NCI-H2196 treated with DMSO at 0.1 percent for 48 hours (cell line): Measurements from ENCODE around the gene LAMA3.
A peak's percentile ranks its signal among the peaks of the same experiment; 100 is the strongest.
"Not testable (repeated sequence)": the region's sequence is repeated elsewhere in the genome, so short reads cannot be mapped to it uniquely, and the experiment has no call there.

ENCODE experiments used
- DNase-seq: peaks from one replicate; lab custom pipeline; 2025; ENCODE audit not compliant: unreplicated experiment; lab: John Stamatoyannopoulos, UW

Gene LAMA3

GRCh38 chr18:23703057-23703986 lies 14.1 kb downstream of the LAMA3 start:
- peak; percentile 15 for DNase-seq

DNA sequence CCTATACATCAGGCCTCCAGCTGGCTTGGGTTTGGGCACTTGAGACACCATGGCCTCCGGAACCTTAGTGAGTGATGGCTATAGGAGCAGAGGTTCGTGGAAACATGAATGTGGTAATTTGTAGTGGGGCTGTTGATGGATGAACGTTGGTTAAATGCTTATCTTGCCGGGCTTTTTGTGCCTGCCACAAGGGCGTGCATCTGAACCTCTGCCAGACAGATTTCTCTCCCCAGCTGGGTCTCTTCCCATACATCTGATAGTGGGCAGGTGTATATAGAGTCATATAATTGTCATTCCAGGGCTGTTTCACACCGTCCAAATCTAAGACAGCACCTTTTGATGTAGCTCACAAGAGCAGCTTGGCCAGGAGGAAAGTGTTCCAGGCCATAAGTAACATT lies 14.7 kb downstream of the LAMA3 start:
- no peak for DNase-seq

DNA sequence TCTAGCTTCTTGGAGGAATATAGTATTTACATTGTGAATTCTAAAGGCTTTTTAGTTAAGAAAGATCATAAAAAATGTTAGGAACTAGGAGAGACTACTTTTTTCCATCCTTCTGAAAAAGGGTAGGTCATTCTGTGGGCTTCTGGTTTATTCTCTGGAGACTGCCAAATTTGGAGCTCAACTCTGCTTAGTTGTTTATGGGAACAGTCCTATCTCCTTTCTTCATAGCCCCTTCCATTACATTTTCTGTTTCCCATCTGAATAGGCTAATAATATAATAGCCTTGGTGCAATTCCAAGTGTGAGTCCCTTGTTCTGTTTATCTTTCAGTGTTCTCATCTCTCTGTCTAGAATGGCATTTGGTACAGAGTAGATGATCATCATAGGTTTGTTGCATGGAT lies 15.6 kb downstream of the LAMA3 start:
- DNase-seq, result no peak

GRCh38 chr18:23706971-23707640 lies 17.9 kb downstream of the LAMA3 start:
- no peak for DNase-seq

GRCh38 chr18:23710068-23710527 lies 20.8 kb downstream of the LAMA3 start:
- DNase-seq, result no peak

GRCh38 chr18:23710946-23711345 lies 21.7 kb downstream of the LAMA3 start:
- DNase-seq, result no peak

DNA sequence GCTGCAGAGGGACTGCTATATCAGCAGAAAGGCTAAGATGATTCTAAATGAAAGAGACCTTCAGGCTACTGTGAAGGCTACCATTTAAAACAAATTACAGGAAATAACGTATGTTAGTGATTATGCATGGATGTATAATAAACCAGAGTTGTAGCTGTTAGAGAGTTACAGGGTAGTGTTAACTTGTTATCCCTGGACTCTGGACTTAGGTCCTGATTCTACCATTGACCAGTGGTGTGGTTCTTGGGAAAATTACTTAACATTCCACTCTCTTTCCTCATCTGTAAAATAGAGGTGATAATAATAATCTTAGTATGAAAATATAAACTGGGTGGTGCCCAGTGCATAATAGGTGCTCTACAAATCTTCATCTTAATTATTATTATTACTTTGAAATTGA lies 22.2 kb downstream of the LAMA3 start:
- no peak for DNase-seq

GRCh38 chr18:23712445-23712844 lies 23.2 kb downstream of the LAMA3 start:
- no peak for DNase-seq

DNA sequence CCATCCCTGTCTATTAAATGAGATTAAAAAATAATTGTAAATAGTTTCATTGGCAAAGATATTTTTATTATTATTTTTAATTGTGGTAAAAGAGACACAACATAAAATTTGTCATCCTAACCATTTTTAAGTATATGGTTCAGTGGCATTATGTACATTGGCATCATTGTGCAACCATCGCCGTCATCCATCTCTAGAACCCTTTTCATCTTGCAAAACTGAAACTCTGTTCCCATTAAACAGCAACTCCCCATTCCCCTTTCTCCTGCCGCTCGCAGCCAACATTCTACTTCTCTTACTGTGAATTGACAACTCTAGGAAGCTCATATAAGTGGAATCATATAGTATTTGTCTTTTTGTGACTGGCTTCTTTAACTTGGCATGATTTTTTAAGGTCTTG lies 25.3 kb downstream of the LAMA3 start:
- DNase-seq, result no peak

GRCh38 chr18:23716079-23716478 lies 26.8 kb downstream of the LAMA3 start:
- DNase-seq, result not testable (repeated sequence)

GRCh38 chr18:23716516-23716915 lies 27.3 kb downstream of the LAMA3 start:
- no peak for DNase-seq

DNA sequence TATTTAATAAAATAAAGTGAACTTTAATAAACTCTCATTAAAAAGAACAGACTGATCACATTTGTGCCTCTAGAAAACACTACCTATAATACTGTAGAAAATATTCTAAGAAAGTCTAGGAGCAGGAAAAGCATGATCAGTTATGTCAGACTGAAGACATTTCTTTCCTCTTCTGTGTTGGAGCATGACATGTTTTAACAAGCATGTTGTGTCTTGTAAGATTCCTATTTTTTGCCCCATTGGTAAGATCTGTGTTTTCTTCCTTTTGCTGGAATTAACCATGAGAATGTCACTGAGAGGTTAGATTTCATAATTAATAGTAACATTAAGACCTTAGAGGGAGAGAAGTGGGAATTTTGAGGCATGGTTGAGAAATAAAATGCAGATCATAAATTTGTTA lies 27.7 kb downstream of the LAMA3 start:
- DNase-seq, result no peak

DNA sequence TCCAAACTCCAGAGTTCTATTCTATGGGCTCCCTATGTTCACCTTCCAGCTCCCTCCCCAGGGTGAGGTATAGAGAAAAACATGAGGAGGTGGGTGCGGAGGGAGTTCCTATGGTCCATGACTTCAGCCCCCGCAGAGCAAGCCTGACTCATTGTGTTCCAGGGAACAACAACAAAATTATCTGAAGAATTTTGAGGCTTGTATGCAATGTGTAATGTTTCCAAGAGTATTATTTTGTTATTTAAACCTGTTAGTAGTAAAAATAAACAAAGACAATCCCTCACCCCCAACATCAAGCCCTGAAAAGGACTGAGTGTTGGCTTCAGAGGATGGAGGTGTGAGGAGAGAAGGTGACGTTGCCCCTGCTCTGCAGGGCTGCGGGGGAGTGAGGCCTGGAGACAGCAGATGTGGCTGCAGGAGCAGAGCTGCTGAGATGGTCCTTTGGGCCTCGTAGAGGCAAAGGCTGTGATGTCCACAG lies 29.0 kb downstream of the LAMA3 start:
- DNase-seq, result no peak

- DNase-seq, result no peak
Observed at GRCh38 chr18:23718731-23719130, 29.5 kb downstream of the LAMA3 start.

DNA sequence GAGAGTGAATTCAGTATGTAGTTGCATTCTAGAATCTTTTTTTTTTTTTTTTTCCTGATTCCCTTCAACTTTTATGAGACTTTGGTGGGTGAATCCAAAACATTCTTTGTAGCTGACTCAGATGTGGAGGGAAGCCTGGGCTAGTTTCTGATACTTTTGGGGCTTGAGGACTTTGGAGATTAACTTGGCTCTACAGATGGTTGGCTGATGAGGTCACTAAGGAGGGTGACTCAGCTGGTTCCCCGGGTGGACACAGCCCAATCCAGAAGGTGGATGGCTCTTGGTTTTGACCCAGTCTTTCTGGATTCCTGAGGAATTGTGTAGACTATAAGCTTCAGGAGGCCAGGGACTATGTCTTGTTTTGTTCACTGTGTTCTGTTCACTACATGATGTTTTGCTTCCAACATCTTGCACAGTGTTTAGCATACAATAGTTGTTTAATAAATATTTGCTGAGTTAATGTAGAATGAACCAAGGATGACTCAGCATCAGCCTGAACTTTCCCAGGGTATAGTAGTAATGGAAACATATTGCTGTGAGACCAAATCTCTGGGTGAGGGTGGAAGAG lies 30.5 kb downstream of the LAMA3 start:
- DNase-seq, result no peak

DNA sequence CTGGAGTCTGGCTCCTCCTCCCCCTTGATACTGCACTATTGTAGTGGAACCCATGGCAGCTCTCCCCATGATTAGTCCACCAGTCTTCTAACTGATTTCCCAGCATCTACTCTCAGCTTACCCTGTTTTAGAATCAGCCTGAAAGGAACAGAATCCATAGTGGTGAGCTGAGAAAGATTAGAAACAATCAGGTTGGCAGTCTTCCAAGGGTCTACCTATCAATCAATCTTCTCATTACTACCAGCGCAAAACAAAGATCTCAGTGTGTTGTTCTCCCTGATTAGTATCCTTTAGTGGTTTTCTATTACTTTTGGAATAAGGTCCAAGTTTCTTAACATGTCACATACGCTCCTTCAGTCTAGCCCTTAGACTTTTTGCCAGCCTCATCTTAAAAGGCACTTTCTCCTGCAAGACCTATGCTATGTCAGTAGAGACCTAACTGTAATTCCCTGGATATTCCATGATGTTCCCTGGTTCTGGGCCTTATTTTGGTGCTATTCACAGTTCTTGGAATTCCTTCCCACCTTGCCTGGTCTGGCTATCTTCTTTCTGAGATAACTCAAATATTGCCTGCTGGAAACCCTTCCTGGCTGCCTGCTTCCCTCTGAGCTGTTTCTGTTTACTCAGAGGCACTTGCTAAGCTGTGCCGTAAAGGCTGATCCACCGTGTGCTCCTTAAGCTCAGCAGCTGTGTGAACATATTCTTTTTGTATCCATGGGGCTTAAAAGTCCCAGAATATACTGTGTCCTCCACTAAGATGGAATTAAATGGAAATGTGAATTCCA lies 32.6 kb downstream of the LAMA3 start:
- no peak for DNase-seq

- no peak for DNase-seq
Observed at GRCh38 chr18:23722646-23723045, 33.4 kb downstream of the LAMA3 start.

DNA sequence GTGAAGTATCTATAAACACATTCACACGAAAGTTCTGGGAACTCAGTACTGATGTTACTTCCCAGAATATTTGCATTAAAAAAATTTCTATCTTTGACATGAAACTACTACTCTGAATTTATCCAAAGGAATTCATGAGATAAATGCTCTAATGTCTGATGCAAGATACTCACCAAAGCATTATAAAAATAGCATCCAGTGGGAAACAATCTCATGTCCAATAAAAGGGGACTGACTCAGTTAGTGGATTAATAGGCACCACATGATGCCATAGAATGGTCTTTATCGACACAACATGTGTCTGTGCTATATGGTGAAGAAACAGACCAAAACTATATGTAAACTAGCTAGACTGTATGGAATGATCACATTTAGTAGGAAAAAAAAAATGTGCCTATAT lies 33.9 kb downstream of the LAMA3 start:
- DNase-seq, result no peak

DNA sequence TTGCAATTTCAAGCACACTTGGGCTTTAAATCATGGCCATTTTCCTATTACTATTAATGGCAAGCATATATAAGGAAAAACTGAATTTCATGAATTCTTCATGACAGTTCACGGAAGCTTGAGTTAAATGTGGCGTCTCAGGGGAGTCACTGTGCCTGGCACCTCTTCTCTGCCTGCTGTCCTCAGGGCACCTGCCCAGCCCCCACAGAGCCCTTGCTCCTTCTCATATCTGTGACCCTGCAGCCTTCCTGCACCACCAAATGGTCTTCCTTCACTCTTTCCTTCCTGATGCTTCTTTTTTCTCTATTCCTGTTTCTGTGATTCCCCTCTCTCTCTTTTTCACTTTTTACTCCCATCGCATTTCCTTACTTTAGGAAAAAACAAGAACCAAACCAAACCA lies 35.4 kb downstream of the LAMA3 start:
- no peak for DNase-seq

DNA sequence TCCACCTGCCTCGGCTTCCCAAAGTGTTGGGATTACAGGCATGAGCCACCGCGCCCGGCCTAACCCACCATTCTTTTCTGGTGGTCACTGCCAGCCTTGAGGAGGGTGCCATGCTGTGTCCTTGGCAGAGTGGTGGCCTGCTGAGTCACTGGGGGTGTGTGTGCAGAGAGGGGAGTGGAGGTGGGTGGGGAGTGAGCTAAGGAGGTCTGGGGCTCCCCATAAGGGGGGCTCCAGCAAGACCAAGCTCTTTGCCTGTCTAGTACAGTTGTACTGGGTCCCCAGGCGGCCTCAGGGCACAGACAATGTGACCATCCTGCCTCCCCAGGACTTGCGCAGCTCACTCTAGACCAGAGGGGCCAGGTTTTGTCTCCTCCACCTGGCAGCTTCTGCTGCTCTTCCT lies 36.1 kb downstream of the LAMA3 start:
- DNase-seq, result no peak
